Retina (tissue), 1 donor: Measurements from ENCODE around the gene ZNF318.
"Not testable (repeated sequence)": the region's sequence is repeated elsewhere in the genome, so short reads cannot be mapped to it uniquely, and the experiment has no call there.

ENCODE experiments used
- DNase-seq: peaks from one replicate; pipeline ENCODE4 v3.0.0-alpha.2; 2016

ZNF318 gene, protein sequence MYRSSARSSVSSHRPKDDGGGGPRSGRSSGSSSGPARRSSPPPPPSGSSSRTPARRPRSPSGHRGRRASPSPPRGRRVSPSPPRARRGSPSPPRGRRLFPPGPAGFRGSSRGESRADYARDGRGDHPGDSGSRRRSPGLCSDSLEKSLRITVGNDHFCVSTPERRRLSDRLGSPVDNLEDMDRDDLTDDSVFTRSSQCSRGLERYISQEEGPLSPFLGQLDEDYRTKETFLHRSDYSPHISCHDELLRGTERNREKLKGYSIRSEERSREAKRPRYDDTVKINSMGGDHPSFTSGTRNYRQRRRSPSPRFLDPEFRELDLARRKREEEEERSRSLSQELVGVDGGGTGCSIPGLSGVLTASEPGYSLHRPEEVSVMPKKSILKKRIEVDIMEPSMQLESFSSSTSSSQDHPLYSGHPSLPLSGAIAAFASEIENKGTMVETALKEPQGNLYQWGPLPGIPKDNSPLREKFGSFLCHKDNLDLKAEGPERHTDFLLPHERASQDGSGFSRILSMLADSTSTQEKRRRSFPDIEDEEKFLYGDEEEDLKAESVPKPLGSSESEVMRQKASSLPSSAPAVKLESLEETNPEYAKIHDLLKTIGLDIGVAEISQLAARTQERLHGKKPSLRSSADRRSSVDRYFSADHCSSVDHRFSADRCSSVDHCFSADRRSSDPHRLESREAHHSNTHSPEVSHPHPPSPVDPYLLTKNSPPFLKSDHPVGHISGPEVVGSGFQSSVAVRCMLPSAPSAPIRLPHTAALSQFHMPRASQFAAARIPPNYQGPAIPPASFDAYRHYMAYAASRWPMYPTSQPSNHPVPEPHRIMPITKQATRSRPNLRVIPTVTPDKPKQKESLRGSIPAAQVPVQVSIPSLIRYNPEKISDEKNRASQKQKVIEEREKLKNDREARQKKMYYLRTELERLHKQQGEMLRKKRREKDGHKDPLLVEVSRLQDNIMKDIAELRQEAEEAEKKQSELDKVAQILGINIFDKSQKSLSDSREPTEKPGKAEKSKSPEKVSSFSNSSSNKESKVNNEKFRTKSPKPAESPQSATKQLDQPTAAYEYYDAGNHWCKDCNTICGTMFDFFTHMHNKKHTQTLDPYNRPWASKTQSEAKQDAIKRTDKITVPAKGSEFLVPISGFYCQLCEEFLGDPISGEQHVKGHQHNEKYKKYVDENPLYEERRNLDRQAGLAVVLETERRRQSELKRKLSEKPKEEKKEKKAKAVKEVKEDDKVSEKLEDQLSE (N-terminal part only)

GRCh38 chr6:43369174-43370002 is at the start of gene ZNF318:
TSS of gene ZNF318 (minus strand) at chr6:43369647. CDS start at chr6:43369365, 282 bp downstream.
- DNase-seq, result peak; percentile 99

GRCh38 chr6:43416935-43417334 is 47.5 kb upstream of the ZNF318 start:
- DNase-seq, result no peak

DNA sequence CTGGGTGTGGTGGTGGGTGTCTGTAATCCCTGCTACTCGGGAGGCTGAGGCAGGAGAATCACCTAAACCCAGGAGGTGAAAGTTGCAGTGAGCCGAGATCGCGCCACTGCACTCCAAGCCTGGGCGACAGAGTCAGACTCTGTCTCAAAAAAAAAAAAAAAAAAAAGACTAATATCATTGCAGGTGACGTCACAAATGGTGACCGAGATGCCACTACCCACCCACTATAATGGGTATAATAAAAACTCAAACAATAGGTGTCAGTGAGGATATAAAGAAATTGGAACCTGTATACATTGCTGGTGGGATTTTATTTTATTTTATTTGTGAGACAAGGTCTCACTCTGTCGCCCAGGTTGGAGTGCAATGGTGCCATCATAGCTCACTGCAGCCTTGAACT is 45.8 kb upstream of the ZNF318 start:
- DNase-seq, result not testable (repeated sequence)

DNA sequence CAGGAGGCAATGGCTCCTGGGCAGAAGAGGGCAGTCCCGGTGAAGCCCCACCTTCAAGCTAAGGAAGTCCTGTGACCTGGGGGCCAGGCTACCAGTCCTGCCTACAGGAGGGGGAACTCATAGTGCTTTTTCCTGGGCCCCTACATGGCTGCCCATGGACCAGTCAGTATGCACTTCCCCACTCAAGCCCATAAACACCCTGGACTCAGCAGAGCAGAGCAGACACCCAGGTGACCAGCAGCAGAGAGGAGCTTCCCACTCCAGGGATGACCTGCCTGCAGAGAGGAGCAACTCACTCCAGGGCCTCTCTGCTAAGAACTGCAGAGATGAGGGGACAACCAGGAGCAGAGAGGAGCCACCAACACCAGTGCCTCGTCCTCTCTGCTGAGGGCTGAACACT is 43.6 kb upstream of the ZNF318 start:
- DNase-seq, result no peak

- DNase-seq, result no peak
Observed at GRCh38 chr6:43412541-43412940, 43.1 kb upstream of the ZNF318 start.

DNA sequence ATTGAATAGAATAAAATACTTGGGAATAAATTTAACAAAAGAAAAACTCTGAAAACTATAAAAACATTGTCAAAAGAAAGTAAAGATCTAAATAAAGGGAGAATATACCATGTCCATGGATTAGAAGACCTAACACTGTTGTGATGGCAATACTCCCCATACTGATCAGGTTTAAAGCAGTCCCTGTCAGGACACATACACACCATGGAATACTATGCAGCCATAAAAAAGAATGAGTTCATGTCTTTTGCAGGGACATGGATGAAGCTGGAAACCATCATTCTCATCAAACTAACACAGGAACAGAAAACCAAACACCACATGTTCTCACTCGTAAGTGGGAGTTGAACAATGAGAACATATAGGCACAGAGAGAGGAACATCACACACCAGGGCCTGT is 41.3 kb upstream of the ZNF318 start:
- not testable (repeated sequence) for DNase-seq

DNA sequence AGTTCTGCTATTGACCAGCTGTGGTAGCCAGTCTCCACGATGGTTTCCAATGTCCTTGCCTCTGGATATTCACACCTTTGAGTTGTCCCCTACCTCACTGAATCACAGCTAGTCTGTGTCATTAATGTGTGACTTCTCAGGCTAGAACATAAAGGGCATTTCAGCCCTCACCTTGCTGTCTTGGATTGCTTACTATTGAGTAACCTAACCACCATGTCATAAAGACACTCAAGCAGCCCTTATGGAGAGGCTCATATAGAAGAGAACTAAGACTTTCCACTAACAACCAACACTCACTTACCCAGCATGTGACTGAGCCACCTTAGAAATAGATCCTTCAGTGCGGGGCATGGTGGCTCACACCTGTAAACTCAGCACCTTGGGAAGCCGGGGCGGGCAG is 38.8 kb upstream of the ZNF318 start:
- no peak for DNase-seq

DNA sequence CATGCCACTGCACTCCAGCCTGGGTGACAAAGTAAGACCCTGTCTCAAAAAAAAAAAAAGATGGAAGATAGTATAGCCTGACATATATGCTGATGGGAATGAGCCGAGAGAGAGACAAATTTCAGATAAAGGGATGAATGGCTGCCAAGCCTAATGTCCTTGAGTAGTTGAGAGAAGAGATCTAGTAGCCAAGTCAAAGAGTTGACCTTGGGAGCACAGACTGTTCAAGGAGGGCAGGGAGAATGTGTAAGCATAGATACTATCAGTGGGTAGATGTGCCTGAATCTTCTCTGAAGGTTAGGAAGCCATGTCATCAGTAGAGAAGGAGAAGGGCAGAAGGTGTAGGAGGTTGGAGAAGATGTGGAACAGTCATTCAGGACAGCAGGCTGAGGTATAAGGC is 37.8 kb upstream of the ZNF318 start:
- no peak for DNase-seq

DNA sequence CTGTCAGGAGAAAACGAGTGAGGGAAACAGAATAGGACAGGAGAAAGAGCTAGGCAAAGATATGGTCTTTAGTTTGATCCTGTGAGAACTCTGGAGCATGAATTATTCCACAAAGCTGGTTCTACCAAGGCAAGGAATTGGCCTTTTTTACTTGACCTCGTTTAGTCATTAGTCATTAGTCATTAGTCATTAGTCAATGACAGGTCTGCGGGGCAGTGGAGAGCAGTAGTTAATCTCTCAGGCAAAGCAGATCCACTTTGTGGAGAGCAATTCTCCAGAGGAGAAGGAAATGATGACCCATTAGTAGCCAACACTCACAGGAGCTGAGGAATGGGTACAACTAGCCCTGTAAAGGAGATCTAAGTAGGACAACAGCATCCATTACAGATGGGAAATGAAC is 35.9 kb upstream of the ZNF318 start:
- no peak for DNase-seq

DNA sequence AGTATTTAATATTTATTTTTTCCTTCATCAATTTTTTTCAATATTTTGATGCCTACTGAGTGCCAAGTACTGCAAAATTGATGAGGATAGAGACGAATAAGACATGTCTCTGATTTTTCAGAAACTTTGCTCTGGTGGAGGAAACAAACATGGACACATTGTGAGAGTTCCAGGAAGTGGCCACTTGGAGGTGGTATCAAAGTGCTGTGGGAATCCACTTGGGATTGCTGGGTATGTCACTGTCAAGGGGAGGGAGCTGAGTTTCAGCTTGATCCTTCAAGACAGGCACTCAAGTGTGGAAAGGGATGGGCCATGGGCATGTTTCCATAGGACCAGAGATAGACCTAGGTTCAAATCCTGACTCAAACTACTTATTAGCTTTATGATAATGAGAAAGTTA is 33.4 kb upstream of the ZNF318 start:
- DNase-seq, result no peak

- no peak for DNase-seq
Observed at GRCh38 chr6:43401730-43402129, 32.3 kb upstream of the ZNF318 start.

GRCh38 chr6:43399932-43400487 is 30.6 kb upstream of the ZNF318 start:
- DNase-seq, result no peak

GRCh38 chr6:43396408-43397149 is 27.1 kb upstream of the ZNF318 start:
- no peak for DNase-seq

DNA sequence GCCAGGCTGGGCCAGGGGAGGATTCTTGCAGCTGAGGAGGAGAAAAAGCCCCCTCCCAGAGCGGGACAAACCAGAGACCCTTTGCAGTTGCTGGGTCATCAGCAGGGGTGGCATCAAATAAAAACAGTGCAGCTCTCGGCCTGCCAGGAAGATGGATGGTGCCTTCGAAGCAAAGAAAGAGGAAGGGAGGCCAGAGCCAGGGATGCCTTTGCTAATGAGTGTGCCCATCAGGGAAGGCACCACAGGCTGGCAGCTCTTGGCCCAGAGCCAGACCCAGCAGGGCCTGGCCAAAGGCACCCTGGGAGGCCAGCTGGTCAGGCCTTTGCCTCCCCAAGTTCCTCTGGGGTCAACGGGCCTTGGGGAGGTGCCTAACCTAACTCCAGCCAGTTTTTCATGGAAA is 26.3 kb upstream of the ZNF318 start:
- DNase-seq, result no peak

DNA sequence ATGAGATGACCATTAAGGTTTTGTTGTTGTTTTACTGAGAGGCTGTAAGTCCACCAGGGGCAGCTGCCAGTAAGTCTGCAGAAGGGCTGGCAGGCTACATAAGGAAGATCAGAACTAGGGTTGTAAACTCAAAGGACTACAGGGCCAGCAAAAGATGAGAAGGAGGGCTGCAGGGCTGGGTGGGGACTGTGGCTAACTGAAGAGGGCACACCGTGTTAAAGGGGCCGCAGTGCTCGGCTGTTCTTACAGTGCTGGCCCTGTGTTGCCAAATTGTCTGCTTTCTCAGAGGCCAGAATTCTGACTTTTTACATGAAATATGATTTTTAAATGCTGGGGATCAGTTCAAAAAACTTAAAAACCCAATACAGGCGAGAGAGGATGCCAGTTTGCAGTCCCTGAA is 25.5 kb upstream of the ZNF318 start:
- DNase-seq, result no peak

DNA sequence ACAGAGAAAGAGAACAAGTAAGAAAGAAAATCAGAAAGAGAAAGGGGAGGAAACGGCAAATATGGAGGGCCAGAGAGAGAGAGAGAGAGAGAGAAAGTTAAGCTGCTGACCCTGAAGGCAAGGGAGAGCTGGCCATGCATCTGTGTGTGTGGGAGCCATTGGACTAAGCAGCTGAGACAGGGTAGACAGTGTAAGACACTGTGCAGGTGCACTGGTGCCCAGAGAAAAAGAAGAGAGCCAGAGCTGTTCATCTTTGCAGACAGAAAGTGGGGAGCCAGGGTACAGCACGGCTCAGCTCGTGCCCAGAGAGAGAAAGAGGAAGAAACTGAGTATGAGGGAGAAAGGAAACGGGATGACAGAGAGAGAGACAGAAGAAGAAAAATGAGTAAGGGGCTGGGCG is 24.2 kb upstream of the ZNF318 start:
- no peak for DNase-seq

- not testable (repeated sequence) for DNase-seq
Observed at GRCh38 chr6:43393133-43393532, 23.7 kb upstream of the ZNF318 start.

DNA sequence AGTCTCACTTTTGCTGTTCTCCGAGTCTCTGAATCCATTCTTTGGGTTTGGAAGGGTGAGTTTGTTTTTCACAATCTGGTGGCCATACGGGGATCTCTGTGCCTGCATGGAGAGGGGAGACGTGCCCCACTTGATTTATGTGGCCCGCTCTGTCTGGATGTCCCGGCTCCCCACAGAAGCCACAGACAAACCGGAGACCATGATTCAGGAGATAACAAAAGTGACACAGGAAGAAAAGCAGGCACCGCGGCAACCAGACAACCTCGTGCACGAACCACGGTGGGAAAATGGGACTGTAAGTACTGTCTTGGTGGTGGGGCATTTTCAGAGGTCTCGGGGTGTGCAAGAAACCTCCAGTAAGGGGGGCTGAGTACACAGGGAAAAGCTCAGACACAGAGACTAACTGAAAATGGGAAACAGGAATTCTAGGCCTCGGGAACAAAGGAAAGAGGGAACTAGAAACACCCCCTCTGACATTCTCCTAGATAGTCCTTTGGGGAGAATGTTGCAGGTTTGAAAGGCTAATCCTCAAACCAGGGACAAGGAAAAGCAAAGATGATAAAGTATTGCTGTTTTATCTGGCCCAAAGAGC is 22.1 kb upstream of the ZNF318 start:
- no peak for DNase-seq

GRCh38 chr6:43390753-43391439 is 21.4 kb upstream of the ZNF318 start:
- DNase-seq, result not testable (repeated sequence)

- peak; percentile 45 for DNase-seq
Observed at GRCh38 chr6:43389730-43390295, 20.4 kb upstream of the ZNF318 start.
